HG02938 (cell line): Measurements from ENCODE around the gene TIGD3.

ENCODE experiments used
- ATAC-seq: cut with Tn5 transposase; IDR thresholded peaks from one replicate; pipeline ENCODE4 v1.9.1; 2021; ENCODE audit warnings: mild to moderate bottlenecking, moderate library complexity; ENCODE audit not compliant: unreplicated experiment

Gene TIGD3

DNA sequence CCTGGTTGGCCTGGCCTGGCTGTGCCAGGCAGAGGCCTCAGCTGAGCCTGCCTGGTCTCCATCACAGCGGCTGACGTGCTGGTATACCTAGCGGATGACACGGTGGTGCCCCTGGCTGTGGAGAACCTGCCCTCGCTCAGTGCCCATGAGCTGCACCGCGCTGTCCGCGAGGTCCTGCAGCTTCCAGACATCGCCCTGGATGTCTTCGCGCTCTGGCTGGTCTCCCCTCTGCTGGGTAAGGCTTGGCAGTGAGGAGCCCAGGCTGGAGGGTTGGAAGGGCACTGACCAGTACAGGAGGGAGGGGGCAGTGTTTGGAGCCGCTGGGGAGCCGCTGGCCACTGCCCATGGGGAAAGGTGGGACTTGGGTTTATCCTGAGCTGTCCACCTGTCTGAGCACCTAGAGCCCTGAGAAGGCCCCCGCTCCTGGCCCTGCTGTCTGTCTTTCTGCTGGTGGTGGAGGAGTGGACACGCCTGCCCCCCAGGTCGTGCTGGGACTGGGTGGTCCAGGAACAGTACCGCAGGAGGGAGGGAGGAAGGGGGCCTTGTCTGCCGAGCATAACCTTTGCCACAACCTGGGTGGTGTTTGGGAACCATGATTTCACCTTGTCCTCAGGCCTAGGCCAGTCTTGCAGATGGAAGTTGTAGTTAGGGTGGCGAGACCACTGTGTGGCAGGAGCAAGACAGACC lies 34.9 kb downstream of the TIGD3 start:
- ATAC-seq = no peak

DNA sequence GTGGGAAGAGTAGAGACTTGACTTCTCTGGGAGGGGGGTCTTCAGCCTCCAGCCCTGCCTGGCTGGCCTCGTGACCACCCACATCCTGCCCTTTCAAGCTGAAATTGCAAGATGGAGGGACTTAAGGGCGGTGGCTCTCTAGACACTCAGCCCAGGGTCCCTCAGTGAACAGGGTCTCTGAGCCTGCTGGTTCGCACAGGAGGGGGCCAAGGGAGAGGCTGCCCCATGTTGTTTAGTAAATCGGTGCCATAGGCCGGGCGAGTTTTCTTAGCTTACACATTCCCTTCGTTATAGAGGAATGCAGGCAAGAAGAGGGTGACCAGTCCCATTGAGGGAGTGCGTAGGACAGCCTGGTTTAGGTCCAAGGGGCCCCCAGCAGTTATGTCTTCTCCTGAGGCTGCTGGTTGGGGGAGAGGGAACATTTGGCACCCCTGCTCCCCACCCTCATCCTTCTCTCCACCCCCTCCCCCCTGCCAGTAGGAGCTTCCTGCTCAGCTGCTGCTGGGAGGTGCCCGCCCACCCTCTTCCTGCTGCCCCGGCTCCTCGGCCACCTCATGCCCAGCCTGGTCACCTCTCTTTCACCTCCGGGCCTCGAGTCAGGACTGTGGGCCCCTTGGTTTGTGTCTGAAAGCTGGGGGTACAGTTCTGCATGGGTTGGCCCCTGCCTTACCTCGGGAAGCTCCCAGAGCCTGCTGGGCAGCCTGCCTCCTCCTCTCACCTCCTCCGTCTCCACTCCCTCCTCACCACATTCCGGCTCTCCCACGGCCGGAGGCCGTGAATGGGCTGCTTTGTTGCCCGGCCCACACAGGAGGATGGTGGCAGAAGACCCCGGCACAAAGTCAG lies 35.8 kb downstream of the TIGD3 start:
- ATAC-seq = no peak

- ATAC-seq = no peak
These were observed 36.4 kb downstream of the TIGD3 start for GRCh38 chr11:65390996-65391395.

GRCh38 chr11:65392186-65392829 lies 37.8 kb downstream of the TIGD3 start:
- no peak for ATAC-seq

DNA sequence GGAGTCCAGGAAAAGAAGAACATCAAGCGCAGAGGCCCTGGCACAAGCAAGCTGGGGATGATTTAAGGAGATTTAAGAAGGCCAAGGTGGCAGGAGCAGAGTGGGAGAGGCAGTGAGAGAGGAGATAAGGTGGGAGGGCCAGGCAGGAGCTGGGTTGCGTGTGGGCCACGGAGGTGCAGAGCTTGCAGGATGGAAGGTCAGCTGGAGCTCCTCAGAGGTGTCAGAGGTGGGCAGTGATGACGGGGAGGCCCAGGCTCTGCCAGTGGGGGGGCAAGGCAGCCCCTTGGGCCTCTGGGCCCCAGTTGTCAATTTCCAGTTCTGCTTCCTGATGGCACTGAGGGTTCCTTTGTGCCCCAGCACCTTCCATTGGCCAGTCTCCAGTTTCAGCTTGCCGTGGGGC lies 38.3 kb downstream of the TIGD3 start:
- ATAC-seq = no peak

DNA sequence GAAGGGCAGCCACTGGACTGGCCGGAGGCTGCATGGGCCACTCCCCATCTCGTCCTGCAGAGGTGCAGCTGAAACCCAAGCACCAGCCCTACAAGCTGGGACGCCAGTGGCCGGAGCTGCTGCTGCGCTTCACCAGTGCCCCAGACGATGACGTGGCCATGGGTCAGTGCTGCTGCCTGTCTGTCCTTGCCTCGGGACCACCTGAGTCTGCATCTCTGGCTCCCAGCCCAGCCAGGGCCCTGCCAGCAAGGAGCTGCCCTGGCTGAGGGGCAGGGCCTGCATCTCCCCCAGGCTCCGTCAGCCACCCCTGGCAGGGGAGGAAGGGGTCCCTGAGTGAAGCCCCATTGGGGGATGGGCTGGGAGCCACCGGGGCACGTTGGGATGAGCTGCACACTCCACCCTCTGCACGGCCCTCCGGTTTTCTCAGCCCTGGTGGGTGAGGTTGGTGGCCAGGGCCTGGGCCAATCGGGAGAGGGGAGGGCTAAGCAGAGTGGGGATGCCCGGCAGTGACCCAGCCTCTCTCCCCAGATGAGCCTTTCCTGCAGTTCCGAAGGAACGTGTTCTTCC lies 39.0 kb downstream of the TIGD3 start:
- no peak for ATAC-seq

GRCh38 chr11:65394125-65394536 lies 39.6 kb downstream of the TIGD3 start:
- no peak for ATAC-seq

GRCh38 chr11:65395961-65396530 lies 41.5 kb downstream of the TIGD3 start:
- ATAC-seq = no peak

GRCh38 chr11:65396769-65397745 lies 42.5 kb downstream of the TIGD3 start:
- no peak for ATAC-seq

GRCh38 chr11:65398362-65398910 lies 43.9 kb downstream of the TIGD3 start:
- no peak for ATAC-seq

GRCh38 chr11:65399249-65399648 lies 44.7 kb downstream of the TIGD3 start:
- ATAC-seq = no peak

DNA sequence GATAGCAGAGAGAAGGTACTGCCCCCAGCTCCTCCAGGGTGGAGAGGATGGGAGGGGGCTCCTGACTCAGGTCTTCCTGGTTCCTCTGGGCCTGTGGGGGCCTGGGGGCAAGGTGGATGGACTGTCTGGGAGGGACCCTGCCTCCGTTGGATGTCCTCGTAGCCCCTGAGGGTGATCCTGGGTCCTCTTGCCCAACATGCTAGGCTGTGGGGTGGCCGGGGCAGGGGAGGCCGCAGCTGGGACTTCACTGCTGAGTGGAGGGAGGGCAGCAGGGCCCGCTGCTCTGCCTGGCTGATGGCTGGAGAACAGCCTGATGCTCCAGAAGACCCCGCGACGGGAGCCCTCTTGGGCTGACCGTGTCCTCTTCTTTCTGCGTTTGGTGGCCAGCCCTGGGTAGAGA lies 45.3 kb downstream of the TIGD3 start:
- no peak for ATAC-seq

- ATAC-seq = no peak
These were observed 45.9 kb downstream of the TIGD3 start for GRCh38 chr11:65400307-65401072.

- no peak for ATAC-seq
These were observed 46.7 kb downstream of the TIGD3 start for GRCh38 chr11:65401073-65401802.

GRCh38 chr11:65401803-65402248 lies 47.3 kb downstream of the TIGD3 start:
- ATAC-seq = no peak

DNA sequence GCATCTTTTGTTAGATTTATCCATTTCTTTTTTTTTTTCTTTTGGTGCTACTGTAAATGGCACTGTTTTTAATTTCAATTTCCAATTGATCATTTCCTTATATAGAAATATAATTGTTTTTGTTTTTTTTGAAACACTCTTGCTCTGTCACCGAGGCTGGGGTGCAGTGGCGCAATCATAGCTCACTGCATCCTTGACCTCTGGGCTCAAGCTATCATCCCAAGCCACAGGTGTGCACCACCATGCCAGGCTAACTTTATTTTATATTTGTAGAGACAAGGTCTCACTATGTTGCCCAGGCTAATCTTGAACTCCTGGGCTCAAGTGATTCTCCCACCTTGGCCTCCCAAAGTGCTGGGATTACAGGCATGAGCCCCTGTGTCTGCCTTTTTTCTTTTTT lies 48.2 kb downstream of the TIGD3 start:
- no peak for ATAC-seq

DNA sequence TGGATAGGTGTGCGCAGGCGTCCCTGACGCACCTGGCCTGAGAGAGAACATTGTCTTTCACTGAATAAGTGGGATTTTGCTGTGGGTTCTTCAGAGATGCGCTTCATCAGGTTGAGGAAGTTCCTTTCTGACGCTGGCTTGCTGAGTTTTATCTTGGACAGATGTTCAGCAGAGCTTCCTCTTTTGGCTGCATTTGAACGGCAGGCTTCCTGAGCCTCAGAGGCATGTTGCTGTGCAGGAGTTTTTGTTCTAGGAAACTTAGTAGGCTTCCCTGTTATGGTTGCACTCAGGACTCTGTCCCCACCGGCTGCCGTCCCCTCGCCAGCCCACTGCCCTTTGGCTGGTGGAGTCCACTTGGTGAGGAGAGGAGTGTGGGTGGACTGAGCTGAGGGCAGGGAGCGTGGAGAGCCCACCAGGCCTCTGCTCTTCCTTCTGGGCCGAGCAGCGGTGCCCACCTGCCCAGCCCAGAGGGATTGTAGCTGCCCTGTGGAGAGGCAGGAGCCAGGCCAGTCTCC lies 49.1 kb downstream of the TIGD3 start:
- ATAC-seq = no peak

DNA sequence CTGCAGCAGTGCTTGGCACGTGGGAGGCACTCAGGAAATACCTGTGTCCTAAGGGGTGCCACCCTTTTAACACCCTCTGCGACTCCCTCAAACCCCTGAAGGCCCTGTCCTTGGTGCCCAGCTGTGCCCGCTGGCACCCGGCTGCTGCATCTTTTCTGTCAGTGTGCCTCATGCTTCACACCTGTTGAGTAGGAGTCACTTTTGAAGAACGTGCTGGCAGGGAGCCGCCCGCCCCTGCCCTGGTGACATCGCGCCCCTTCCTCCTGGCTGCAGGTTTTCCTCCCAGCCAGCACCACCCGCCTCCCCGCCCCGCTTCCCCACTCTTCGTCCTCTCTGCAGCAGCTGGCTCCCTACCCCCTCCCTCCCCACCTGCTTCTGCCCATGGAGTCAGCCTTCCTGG lies 49.7 kb downstream of the TIGD3 start:
- ATAC-seq = no peak
